HL-60/S4 treated with phorbol 12-myristate 13-acetate at 8.2 ng/mL for 4 days and 3 days (cell line): ENCODE results near the gene FLNB.

Experiments used
- in situ Hi-C: fragments of 300-500 bp; cut with MboI; formaldehyde crosslinking; loops from 2 replicates; pipeline ENCODE4 v1.15.0; 2022; ENCODE audit warnings: low sequenced_read_pairs

The FLNB gene

GRCh38 chr3:58073301-58074108 is 65.3 kb downstream of the FLNB start:
- in situ Hi-C loops: no loop called here

DNA sequence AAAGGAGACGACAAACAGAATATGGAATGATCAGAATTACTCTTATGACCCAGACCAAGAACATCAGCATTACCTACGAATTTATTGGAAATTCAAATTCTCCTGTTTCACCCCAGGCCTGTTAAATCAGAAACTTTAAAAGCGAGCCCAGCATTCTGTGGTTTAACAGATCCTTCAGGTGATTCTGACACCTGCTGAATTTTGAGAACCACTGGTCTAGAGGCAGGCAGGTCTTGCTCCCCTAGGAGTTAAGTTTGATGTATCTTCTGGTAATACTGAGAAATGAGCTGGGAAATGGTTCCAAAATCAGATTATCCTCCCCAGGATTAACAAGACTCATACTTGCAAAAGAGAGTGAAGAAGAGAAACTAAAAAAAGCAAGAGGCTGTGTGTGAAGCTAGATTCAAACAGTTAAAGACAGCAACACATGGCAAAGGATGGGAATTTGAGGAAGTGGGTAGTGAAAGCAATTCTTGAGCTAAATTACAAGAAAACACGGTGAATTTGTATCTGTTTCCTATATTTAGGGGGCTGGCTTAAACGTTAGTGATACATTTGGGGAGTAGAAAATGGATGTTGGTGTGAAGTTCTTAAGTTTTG is 66.0 kb downstream of the FLNB start:
- in situ Hi-C loops: no loop called here

DNA sequence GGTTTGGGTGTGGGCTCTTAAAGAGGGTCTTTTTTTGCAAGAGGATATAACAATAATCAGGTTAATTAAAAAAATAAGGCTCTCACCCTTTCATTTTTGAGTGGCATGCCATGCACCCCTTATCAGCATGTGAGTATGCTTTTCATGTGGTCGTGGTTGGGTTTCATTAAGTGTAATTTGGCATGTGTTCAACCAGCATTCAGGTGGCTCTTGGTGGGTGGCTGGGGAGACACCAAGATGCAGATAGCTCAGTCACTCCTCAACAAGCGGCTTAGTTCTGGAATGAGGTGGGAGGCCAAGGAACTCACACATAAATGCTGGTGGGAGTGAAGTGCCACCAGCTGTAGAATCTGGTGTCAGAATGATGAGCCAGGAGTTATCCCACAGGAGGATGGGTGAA is 66.8 kb downstream of the FLNB start:
- in situ Hi-C loops: no loop called here

DNA sequence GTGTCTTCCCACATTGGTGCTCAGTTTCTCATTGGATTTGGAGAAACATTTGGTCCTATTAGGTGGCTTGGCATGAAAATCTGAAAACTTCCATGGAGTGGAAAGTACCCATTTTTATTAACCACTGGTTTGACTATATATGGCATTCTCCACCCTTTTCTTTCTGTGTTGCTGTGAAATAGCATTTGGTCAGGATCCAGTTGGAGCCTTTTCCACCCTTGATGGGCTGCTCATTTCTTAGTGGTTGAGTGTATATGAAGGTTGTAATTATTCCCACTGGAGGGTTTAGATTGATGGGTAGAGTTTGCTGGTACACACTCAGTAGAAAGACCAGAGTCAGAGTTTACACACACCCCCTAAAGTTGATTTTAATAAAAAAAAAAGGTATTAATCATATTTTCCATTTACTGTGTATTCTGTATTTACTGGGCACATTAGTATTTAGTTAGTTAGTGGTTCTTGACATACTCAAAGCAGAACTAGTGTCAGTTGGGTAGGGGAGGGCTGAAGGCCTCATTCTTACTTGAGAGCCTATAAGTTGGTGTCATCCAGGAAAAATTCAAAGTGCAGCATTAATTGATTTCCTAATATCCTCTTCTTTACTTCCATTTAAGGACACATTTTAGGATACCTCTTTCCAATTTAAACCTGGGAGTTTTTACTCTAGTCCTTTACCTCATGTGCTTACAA is 69.5 kb downstream of the FLNB start:
- in situ Hi-C loops: no loop called here

DNA sequence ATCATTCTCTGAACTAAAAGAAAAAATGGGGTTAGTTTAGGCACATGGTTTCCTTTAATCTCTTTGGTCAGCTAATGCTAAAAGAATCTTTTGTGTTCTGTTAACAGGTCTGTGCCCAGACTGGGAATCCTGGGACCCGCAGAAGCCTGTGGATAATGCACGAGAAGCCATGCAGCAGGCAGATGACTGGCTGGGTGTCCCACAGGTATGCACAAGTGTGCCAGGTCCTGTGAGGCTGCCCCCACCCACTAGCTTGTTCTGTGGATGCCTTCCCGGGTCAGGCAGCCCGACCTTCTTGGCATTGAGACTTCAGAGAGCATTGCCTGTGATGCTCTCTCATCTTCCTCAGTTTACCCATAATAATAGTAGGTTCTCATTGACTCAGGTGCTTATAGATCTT is 70.4 kb downstream of the FLNB start:
- in situ Hi-C loops: no loop called here

GRCh38 chr3:58079773-58080172 is 71.6 kb downstream of the FLNB start:
- in situ Hi-C loops: no loop called here

- in situ Hi-C loops: no loop called here
Measured at GRCh38 chr3:58082047-58082446, 73.8 kb downstream of the FLNB start.

- in situ Hi-C loops: no loop called here
Measured at GRCh38 chr3:58084166-58084565, 75.9 kb downstream of the FLNB start.

DNA sequence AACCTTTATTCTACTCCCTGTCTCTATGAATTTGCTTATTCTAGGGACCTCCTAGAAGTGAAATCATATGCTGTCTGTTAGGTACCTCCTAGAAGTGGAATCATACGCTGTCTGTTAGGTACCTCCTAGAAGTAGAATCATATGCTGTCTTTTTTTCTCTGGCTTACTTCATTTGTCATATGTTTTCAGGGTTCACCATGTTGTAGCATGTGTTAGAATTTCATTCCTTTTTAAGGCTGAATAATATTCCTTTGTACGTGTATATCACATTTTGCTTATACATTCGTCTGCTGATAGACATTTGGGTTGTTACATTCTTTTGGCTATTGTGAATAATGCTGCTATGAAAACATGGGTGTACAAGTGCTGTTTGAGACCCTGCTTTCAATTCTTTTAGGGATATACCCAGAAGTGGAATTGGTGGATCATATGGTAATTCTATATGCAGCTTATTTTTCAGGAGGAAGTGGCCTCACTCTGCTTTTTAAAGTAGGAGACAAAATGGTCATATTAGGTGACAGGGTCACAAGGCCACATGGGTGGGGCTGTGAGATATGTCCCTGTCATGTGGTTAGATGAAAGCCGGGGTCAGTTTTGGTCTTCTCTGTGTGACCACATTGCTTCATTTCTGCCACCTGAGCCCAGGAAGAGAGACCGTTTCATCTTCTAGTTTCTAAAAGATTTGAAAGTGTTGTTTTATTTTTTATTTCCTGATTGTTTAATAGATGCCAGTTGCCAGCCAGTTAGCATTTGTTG is 76.7 kb downstream of the FLNB start:
- in situ Hi-C loops: no loop called here

GRCh38 chr3:58085616-58086015 is 77.4 kb downstream of the FLNB start:
- in situ Hi-C loops: no loop called here

DNA sequence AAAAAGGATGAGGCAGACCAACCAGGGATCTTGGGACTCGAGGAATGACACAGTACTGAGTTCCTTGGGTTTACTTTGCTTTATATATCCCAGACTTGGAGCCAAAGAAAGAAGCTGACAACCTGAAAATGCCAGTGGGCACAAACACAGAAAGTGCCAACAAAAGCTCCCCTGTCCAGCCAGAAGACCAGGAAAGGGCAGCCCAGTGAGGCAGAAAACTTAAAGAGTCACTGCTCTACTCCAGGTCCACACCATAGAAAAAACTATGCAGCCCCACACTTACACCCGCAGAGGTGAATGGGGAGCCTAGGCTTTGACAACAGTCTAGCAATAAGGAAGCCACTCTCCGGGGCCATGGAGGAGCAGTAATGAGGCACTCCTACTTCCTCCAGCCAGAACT is 80.3 kb downstream of the FLNB start:
- in situ Hi-C loops: no loop called here

DNA sequence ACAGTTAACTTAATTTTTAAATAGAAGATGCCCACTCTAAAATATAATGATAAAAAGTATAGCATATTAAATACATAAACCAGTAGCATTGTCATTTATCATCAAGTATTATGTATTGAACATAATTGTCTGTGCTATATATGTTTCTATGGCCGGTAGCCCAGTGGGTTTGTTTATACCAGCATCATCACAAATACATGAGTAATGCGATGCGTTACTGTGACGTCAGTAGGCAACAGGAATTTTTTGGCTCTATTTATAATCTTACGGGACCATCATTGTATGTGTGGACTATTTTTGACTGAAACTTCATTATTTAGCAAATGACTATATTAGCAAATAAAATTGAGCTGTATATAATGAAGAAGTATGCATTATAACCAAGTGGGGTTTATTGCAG is 82.1 kb downstream of the FLNB start:
- in situ Hi-C loops: no loop called here

DNA sequence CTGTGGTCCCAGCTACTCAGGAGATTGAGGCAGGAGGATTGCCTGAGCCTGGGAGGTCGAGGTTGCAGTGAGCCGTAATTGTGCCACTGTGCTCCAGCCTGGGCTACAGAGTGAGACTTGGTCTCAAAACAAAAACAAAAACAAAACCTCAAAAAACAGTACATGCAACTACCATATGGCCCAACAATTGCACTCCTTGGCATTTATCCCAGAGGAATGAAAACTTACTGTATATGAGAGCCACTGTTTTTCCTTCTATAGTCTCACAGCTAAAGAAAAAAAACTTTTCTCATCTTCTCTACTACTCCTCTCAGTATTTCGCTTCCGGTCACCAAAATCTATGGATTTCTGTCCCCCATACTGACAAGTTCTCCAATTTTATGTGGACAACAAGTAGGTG is 84.3 kb downstream of the FLNB start:
- in situ Hi-C loops: no loop called here

DNA sequence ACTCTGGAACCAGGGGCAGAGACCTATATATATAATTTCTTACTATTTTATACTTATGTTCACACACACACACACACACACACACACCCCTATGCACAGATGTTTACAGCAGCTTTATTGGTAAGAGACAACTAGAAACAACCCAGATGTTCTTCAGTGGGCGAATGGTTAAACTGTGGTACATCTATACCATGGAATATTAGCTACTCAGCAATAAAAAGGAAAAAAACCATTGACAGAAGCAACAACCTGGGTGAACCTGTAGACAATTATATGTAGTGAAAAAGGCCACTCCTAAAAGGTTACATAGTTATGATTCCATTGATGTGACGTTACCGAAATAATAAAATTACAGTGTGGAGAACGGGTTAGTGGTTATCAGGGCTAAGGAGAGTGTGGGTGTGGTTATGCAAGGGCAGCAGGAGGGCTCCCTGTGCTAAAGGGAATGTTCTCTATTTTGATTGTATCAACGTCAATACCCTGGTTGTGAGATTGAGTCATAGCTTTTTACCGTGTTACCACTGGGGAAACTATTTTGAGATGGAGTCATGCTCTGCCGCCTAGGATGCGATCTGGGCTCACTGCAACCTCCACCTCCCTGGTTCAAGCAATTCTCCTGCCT is 85.5 kb downstream of the FLNB start:
- in situ Hi-C loops: no loop called here

DNA sequence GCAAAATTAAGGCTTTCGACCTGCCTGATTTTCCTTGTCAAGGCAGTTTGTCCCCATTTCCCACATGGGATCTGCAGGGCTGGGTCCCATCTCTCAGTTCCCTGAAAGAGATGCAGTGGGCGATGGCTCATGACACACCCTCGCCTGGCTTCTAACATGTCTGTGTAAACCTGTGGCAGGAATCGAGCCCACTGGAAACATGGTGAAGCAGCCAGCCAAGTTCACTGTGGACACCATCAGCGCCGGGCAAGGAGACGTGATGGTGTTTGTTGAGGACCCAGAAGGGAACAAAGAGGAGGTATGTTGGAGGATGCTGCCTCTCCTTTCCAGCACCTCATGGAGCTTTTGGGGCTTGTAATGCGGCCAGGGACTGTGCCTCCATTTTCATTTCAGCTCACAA is 86.4 kb downstream of the FLNB start:
- in situ Hi-C loops: no loop called here

- in situ Hi-C loops: no loop called here
Measured at GRCh38 chr3:58095603-58096138, 87.4 kb downstream of the FLNB start.

- in situ Hi-C loops: no loop called here
Measured at GRCh38 chr3:58098531-58098930, 90.3 kb downstream of the FLNB start.

GRCh38 chr3:58099865-58100264 is 91.6 kb downstream of the FLNB start:
- in situ Hi-C loops: no loop called here

GRCh38 chr3:58101499-58102389 is 93.5 kb downstream of the FLNB start:
- in situ Hi-C loops: no loop called here

DNA sequence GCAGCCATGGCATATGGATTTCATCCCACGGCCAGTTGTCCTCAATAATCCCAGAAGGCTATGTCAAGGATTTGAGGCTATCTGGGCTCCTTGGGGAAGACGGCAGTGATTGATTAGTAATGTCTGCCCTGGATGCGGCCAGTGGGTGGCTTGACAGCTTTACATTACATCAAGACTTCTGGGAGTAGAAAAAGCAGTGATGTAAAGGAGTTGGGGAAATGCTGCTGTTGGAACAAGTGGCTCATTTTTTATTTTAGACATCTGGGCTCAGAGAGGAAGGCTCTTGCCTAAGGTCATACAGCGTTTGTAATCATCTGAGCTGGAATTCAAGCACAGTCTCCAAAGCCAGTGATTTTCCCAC is 94.1 kb downstream of the FLNB start:
- in situ Hi-C loops: no loop called here
